ENCODE results near the gene RNF181. TPM values are rescaled to one million over a fixed set of nuclear protein-coding genes. Genes with fewer than 3 reads are reported as not detected.

The RNF181 gene
- total and polyA plus RNA-seq, 2 of the 13 experiments (the other 11 are each of a cell fraction or from before 2014, with no cell fraction given): 224 to 578 TPM

- TF ChIP-seq, protein P1, sequence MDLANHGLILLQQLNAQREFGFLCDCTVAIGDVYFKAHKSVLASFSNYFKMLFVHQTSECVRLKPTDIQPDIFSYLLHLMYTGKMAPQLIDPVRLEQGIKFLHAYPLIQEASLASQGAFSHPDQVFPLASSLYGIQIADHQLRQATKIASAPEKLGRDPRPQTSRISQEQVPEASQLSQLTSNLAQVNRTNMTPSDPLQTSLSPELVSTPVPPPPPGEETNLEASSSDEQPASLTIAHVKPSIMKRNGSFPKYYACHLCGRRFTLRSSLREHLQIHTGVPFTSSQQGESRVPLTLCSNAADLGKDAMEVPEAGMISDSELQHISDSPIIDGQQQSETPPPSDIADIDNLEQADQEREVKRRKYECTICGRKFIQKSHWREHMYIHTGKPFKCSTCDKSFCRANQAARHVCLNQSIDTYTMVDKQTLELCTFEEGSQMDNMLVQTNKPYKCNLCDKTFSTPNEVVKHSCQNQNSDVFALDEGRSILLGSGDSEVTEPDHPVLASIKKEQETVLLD (CRISPR knock-in tag; IDR thresholded peaks at IDR 0.05; ENCODE audit: low read depth): peak; percentile 65; the same call in 1 of the 2 replicates
- no peak; the same call in 1 of the 2 replicates for TF ChIP-seq DR1 (CRISPR knock-in tag; IDR thresholded peaks at IDR 0.05)
- no peak for TF ChIP-seq NBN (conservative IDR thresholded peaks at IDR 0.05)
- TF ChIP-seq MAF1 (CRISPR knock-in tag; IDR thresholded peaks at IDR 0.05; ENCODE audit: borderline replicate concordance): peak; percentile 84
- TF ChIP-seq RARA (CRISPR knock-in tag; IDR thresholded peaks at IDR 0.05): peak; percentile 75
- TF ChIP-seq KDM5A (IDR thresholded peaks at IDR 0.05; ENCODE audit: borderline replicate concordance, low read length): no peak
- TF ChIP-seq ZC3H13 (CRISPR knock-in tag; IDR thresholded peaks at IDR 0.05): peak; percentile 83; the same call in 1 of the 2 replicates
- TF ChIP-seq ZNF589 (CRISPR knock-in tag; conservative IDR thresholded peaks at IDR 0.05): peak; percentile 82; the same call in 1 of the 2 replicates
- TF ChIP-seq KDM4B (CRISPR knock-in tag; IDR thresholded peaks at IDR 0.05): peak; percentile 89; the same call in 1 of the 2 replicates
- peak; percentile 45 for TF ChIP-seq ZNF749 (CRISPR knock-in tag; IDR thresholded peaks at IDR 0.05; ENCODE audit: borderline replicate concordance)
- no peak for TF ChIP-seq ZSCAN30 (CRISPR knock-in tag; IDR thresholded peaks at IDR 0.05)
- TF ChIP-seq HMG20B (CRISPR knock-in tag; conservative IDR thresholded peaks at IDR 0.05): no peak
- peak; percentile 94; the same call in 1 of the 2 replicates for TF ChIP-seq ZNF570 (CRISPR knock-in tag; IDR thresholded peaks at IDR 0.05; ENCODE audit: borderline replicate concordance)
- TF ChIP-seq ZNF549 (CRISPR knock-in tag; IDR thresholded peaks at IDR 0.05): 0 out of 2 replicates have a peak, but pooled peaks have one; percentile 76
- no peak for TF ChIP-seq SMARCE1 (IDR thresholded peaks at IDR 0.05; ENCODE audit: borderline replicate concordance)
- TF ChIP-seq, protein P2, sequence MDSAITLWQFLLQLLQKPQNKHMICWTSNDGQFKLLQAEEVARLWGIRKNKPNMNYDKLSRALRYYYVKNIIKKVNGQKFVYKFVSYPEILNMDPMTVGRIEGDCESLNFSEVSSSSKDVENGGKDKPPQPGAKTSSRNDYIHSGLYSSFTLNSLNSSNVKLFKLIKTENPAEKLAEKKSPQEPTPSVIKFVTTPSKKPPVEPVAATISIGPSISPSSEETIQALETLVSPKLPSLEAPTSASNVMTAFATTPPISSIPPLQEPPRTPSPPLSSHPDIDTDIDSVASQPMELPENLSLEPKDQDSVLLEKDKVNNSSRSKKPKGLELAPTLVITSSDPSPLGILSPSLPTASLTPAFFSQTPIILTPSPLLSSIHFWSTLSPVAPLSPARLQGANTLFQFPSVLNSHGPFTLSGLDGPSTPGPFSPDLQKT (CRISPR knock-in tag; IDR thresholded peaks at IDR 0.05; ENCODE audit: borderline replicate concordance): no peak
- TF ChIP-seq, protein P3, sequence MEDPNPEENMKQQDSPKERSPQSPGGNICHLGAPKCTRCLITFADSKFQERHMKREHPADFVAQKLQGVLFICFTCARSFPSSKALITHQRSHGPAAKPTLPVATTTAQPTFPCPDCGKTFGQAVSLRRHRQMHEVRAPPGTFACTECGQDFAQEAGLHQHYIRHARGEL (CRISPR knock-in tag; IDR thresholded peaks at IDR 0.05): no peak
- TF ChIP-seq SNAI1 (CRISPR knock-in tag; IDR thresholded peaks at IDR 0.05; ENCODE audit: borderline replicate concordance): no peak
- 0 out of 2 replicates have a peak, but pooled peaks have one; percentile 54 for TF ChIP-seq ZNF234 (CRISPR knock-in tag; conservative IDR thresholded peaks at IDR 0.05)
- TF ChIP-seq, protein P4, sequence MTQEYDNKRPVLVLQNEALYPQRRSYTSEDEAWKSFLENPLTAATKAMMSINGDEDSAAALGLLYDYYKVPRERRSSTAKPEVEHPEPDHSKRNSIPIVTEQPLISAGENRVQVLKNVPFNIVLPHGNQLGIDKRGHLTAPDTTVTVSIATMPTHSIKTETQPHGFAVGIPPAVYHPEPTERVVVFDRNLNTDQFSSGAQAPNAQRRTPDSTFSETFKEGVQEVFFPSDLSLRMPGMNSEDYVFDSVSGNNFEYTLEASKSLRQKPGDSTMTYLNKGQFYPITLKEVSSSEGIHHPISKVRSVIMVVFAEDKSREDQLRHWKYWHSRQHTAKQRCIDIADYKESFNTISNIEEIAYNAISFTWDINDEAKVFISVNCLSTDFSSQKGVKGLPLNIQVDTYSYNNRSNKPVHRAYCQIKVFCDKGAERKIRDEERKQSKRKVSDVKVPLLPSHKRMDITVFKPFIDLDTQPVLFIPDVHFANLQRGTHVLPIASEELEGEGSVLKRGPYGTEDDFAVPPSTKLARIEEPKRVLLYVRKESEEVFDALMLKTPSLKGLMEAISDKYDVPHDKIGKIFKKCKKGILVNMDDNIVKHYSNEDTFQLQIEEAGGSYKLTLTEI (CRISPR knock-in tag; conservative IDR thresholded peaks at IDR 0.05): no peak
- 0 out of 2 replicates have a peak, but pooled peaks have one; percentile 33 for TF ChIP-seq ZNF552 (CRISPR knock-in tag; IDR thresholded peaks at IDR 0.05; ENCODE audit: borderline replicate concordance)
- TF ChIP-seq ZNF317 (CRISPR knock-in tag; IDR thresholded peaks at IDR 0.05): peak; percentile 50; the same call in 1 of the 2 replicates
- peak; percentile 77 for TF ChIP-seq HDAC1 (CRISPR knock-in tag; IDR thresholded peaks at IDR 0.05)
- no peak for TF ChIP-seq ATF7 (IDR thresholded peaks at IDR 0.05)
- no peak; the same call in 1 of the 2 replicates for TF ChIP-seq ATF7 (CRISPR knock-in tag; IDR thresholded peaks at IDR 0.05)
- TF ChIP-seq FOXM1 (CRISPR knock-in tag; IDR thresholded peaks at IDR 0.05): no peak
- no peak for TF ChIP-seq RFX5 (IDR thresholded peaks at IDR 0.05; ENCODE audit: low read depth, low read length)
- no peak for TF ChIP-seq NR1H2 (CRISPR knock-in tag; IDR thresholded peaks at IDR 0.05; ENCODE audit: borderline replicate concordance, low read depth)
Observed at GRCh38 chr2:85584354-85584856, 11.1 kb upstream of the RNF181 start, which contains the start of gene VAMP5 (continued).
